Ishikawa (cell line): ENCODE measurements around the gene AUTS2.

ENCODE experiments used
- CEBPB ChIP-seq: IDR thresholded peaks from 2 replicates; pipeline ENCODE4 v1.6.1; 2012
- CREB1 ChIP-seq: IDR thresholded peaks from 2 replicates; pipeline ENCODE4 v1.6.1; 2012; ENCODE audit warnings: low read depth
- EGR1 ChIP-seq: IDR thresholded peaks from 2 replicates; pipeline ENCODE4 v1.6.1; 2012
- EP300 ChIP-seq: IDR thresholded peaks from 2 replicates; pipeline ENCODE4 v1.6.1; 2012; ENCODE audit warnings: borderline replicate concordance
- FOXM1 ChIP-seq: IDR thresholded peaks from 2 replicates; pipeline ENCODE4 v1.6.1; 2012; ENCODE audit warnings: low read depth, borderline replicate concordance
- NFIC ChIP-seq: IDR thresholded peaks from 2 replicates; pipeline ENCODE4 v1.6.1; 2012
- RAD21 ChIP-seq: IDR thresholded peaks from 2 replicates; pipeline ENCODE4 v1.6.1; 2012; ENCODE audit warnings: low read depth
- TAF1 ChIP-seq: IDR thresholded peaks from 2 replicates; pipeline ENCODE4 v1.6.1; 2012; ENCODE audit warnings: low read depth, mild to moderate bottlenecking
- TCF12 ChIP-seq: IDR thresholded peaks from 2 replicates; pipeline ENCODE4 v1.6.1; 2012; ENCODE audit warnings: low read depth
- TEAD4 ChIP-seq: IDR thresholded peaks from 2 replicates; pipeline ENCODE4 v1.6.1; 2012
- YY1 ChIP-seq: IDR thresholded peaks from 2 replicates; pipeline ENCODE4 v1.6.1; 2012; ENCODE audit warnings: low read depth
- ZBTB7A ChIP-seq: IDR thresholded peaks from 2 replicates; pipeline ENCODE4 v1.6.1; 2012; ENCODE audit warnings: low read depth
- TF ChIP-seq, protein P1 (sequence below): IDR thresholded peaks from 2 replicates; pipeline ENCODE4 v1.6.1; 2012
- TF ChIP-seq, protein P2 (sequence below): IDR thresholded peaks from 2 replicates; pipeline ENCODE4 v1.6.1; 2012
- TF ChIP-seq, protein P3 (sequence below): IDR thresholded peaks from 2 replicates; pipeline ENCODE4 v1.6.1; 2012; ENCODE audit warnings: low read depth, mild to moderate bottlenecking

AUTS2 gene

DNA sequence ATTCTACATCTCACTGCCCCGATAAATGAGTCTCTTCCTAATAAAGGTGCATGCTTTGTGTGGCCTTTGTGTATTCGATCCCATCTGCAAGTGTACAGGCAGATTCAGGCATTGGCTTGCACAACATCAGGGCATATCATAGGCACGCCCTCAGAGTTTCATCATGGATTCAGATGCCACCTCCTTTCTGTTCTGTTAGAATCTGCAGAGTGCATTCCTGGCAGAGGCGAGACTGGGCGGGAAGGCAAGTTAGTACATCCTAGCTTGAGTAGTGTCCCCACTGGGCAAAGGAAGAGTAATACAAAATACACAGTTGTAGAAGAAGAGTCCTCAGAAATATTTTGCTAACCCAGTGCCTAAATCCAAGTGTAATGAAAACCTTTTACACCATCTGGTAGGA, 1187.2 kb downstream of the AUTS2 start:
- TF ChIP-seq FOXM1, result no peak
- TF ChIP-seq YY1, result no peak
- no peak for TF ChIP-seq TEAD4
- TF ChIP-seq, protein P1, sequence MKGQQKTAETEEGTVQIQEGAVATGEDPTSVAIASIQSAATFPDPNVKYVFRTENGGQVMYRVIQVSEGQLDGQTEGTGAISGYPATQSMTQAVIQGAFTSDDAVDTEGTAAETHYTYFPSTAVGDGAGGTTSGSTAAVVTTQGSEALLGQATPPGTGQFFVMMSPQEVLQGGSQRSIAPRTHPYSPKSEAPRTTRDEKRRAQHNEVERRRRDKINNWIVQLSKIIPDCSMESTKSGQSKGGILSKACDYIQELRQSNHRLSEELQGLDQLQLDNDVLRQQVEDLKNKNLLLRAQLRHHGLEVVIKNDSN, result no peak
- no peak for TF ChIP-seq RAD21
- TF ChIP-seq CEBPB, result no peak
- no peak for TF ChIP-seq EGR1

DNA sequence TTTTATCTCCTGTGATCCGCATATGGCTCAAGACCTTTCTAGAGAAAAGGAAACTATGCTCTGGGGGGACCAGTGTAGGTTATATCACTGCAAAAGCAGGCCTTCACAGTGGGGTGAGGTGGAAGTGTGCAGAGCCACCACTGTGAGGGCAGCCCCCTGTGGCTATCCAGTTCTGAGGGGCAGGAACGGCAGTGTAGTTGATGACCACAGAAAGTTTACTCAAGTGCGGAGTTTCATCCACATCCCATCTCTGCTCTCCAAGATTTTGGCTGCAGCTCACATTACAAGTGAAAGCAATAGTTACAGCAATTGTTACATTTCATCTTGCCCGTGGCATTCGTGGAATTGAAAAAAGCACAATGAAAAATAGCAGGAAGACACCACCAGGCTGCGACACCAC, 1187.8 kb downstream of the AUTS2 start:
- TF ChIP-seq RAD21 (no peak), TEAD4 (no peak), CREB1 (no peak), TAF1 (no peak), ZBTB7A (no peak), FOXM1 (no peak), EP300 (no peak), TCF12 (no peak), YY1 (no peak), EGR1 (no peak), CEBPB (no peak), NFIC (no peak)
- TF ChIP-seq, protein P2, sequence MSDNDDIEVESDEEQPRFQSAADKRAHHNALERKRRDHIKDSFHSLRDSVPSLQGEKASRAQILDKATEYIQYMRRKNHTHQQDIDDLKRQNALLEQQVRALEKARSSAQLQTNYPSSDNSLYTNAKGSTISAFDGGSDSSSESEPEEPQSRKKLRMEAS, result no peak
- TF ChIP-seq, protein P1, result no peak
- TF ChIP-seq, protein P3, sequence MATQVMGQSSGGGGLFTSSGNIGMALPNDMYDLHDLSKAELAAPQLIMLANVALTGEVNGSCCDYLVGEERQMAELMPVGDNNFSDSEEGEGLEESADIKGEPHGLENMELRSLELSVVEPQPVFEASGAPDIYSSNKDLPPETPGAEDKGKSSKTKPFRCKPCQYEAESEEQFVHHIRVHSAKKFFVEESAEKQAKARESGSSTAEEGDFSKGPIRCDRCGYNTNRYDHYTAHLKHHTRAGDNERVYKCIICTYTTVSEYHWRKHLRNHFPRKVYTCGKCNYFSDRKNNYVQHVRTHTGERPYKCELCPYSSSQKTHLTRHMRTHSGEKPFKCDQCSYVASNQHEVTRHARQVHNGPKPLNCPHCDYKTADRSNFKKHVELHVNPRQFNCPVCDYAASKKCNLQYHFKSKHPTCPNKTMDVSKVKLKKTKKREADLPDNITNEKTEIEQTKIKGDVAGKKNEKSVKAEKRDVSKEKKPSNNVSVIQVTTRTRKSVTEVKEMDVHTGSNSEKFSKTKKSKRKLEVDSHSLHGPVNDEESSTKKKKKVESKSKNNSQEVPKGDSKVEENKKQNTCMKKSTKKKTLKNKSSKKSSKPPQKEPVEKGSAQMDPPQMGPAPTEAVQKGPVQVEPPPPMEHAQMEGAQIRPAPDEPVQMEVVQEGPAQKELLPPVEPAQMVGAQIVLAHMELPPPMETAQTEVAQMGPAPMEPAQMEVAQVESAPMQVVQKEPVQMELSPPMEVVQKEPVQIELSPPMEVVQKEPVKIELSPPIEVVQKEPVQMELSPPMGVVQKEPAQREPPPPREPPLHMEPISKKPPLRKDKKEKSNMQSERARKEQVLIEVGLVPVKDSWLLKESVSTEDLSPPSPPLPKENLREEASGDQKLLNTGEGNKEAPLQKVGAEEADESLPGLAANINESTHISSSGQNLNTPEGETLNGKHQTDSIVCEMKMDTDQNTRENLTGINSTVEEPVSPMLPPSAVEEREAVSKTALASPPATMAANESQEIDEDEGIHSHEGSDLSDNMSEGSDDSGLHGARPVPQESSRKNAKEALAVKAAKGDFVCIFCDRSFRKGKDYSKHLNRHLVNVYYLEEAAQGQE, result no peak

DNA sequence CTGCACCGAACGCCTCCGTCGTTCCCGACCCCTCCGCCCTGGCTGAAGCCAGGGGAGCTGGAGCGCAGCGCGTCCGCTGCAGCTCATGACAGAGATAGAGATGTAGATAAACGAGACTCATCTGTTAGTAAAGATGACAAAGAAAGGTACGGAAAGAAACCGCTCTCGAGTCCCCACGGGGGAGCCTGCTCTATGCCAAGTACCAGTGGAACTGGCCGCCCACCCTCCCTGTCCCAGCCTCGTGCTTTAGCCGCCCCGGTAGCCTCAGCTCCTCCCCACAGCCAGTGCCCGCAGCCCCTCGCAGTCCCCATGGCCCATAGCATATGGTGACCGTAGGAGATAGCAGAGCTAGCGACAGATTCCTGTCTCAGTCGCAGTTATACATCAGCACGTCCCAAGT, 1189.0 kb downstream of the AUTS2 start:
- TF ChIP-seq CREB1 (no peak), TEAD4 (no peak), FOXM1 (no peak), RAD21 (no peak), TCF12 (no peak), NFIC (no peak), EGR1 (no peak), EP300 (no peak), YY1 (no peak), CEBPB (no peak)
- TF ChIP-seq, protein P2, result no peak
- TF ChIP-seq, protein P3, result no peak
- TF ChIP-seq, protein P1, result no peak

DNA sequence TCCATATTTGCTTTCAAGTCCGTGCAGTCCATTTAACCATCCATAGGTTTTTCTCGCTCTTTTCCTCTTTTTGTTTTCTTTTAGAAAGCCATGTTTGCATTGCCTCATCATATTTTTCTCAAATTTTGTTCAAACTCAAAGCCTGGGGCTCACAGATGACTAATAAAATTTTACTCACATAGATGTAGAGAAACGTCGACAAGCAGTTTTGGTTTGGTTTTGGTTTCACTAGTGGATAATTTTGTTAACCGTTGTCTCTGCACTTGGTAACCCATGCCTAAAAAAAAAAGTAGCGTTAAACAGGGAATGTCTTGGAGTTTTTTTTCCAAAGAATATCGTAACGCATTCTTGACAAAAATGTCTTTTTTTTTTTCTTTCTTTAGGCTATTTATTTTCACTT, 1189.5 kb downstream of the AUTS2 start:
- no peak for TF ChIP-seq RAD21
- TF ChIP-seq NFIC, result no peak
- TF ChIP-seq FOXM1, result no peak
- no peak for TF ChIP-seq TEAD4
- no peak for TF ChIP-seq TCF12
- TF ChIP-seq, protein P1, result no peak
- TF ChIP-seq YY1, result no peak
- TF ChIP-seq, protein P2, result no peak

DNA sequence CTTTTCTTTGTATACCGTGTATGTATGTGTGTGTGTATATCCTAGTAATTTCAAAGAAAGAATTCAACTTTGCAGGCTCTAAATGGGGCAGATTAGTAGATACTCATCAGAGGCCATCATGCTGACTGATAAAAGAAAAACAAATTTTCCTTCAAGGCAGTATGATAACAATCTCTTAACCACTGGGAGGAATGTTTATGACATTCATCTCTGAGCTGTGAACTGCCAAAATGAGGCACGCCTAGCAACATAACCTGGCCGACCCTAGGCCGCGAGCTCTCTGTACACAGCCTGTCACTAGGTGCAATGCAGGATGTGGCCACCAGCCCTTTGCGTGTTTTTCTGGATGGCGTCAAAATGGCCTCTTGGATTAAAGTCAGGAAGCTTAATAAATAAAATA, 1190.0 kb downstream of the AUTS2 start:
- TF ChIP-seq EGR1, result no peak
- no peak for TF ChIP-seq CREB1
- TF ChIP-seq RAD21, result no peak
- TF ChIP-seq, protein P3, result no peak
- no peak for TF ChIP-seq TEAD4
- TF ChIP-seq CEBPB, result no peak
- TF ChIP-seq TCF12, result no peak
- TF ChIP-seq TAF1, result no peak
- TF ChIP-seq FOXM1, result no peak
- TF ChIP-seq NFIC, result no peak
- TF ChIP-seq ZBTB7A, result no peak
- TF ChIP-seq, protein P1, result no peak
- TF ChIP-seq EP300, result no peak
- TF ChIP-seq, protein P2, result no peak
- TF ChIP-seq YY1, result no peak
